MM.1S (cell line): Measurements from ENCODE around the gene KIAA1328.

ENCODE experiments used
- CTCF ChIP-seq: fragments of 300-600 bp; sonication (generic); IDR thresholded peaks from 2 replicates; pipeline ENCODE4 v1.5.1; 2016; ENCODE audit warnings: antibody characterized with exemption, low read length, mixed read lengths
- EZH2phosphoT487 ChIP-seq: fragments of 300-600 bp; sonication (generic); IDR thresholded peaks from 2 replicates; pipeline ENCODE4 v1.6.1; 2018; ENCODE audit warnings: antibody characterized with exemption, low read length

GRCh38 chr18:36814994-36815393 lies 13.9 kb upstream of the KIAA1328 start:
- TF ChIP-seq CTCF = no peak
- TF ChIP-seq EZH2phosphoT487 = no peak
